CD4-positive, alpha-beta T cell (primary cell): ENCODE measurements around the gene TRPV6. TPM values are rescaled to one million over a fixed set of nuclear protein-coding genes. Genes with fewer than 3 reads are reported as not detected.
A peak's percentile ranks its signal among the peaks of the same experiment; 100 is the strongest.

ENCODE experiments used
- ATAC-seq: fragments of 200-7000 bp; cut with Tn5 transposase; one replicate; pipeline ENCODE4 v1.10.0; 2022; ENCODE audit warnings: mild to moderate bottlenecking; ENCODE audit not compliant: poor library complexity
- CTCF ChIA-PET: fragments of 350-600 bp; sonication (Branson Sonifier 250); formaldehyde crosslinking; loops from one replicate; lab custom pipeline; 2021; ENCODE audit warnings: antibody characterized with exemption, inconsistent platforms; lab: Charles Lee
- POLR2A ChIA-PET: fragments of 350-600 bp; sonication (Branson Sonifier 250); formaldehyde crosslinking; loops from one replicate; lab custom pipeline; 2021; ENCODE audit warnings: antibody characterized with exemption, inconsistent platforms; lab: Charles Lee
- DNase-seq, 14 experiments: peaks; one replicate each; pipeline ENCODE4 v3.0.0-alpha.2; 2013 to 2020; ENCODE audit warnings: mixed read lengths in 2 of 14
- H3K27ac ChIP-seq, 2 donors: one replicate each; pipeline versions ENCODE4 v1.5.1 to v1.7.0; 2013; ENCODE audit warnings: low read length in 2 of 2, low read depth in 1 of 2, mild to moderate bottlenecking in 1 of 2
- H3K27me3 ChIP-seq, 2 experiments: 1 replicate in 1 of 2; 2 replicates in 1 of 2; pipeline versions ENCODE4 v1.6.1 to v1.7.0; 2013; ENCODE audit warnings: low read length in 2 of 2, control low read depth in 1 of 2, mild to moderate bottlenecking in 1 of 2, moderate library complexity in 1 of 2; ENCODE audit not compliant: insufficient read depth in 2 of 2, control insufficient read depth in 1 of 2
- H3K36me3 ChIP-seq: one replicate; pipeline ENCODE4 v1.6.1; 2013; ENCODE audit warnings: low read length, control low read depth; ENCODE audit not compliant: insufficient read depth
- H3K4me1 ChIP-seq: one replicate; pipeline ENCODE4 v1.6.1; 2013; ENCODE audit warnings: low read length, control low read depth; ENCODE audit not compliant: insufficient read depth
- H3K4me3 ChIP-seq: one replicate; pipeline ENCODE4 v1.5.1; 2013; ENCODE audit warnings: mild to moderate bottlenecking, low read length, moderate library complexity
- H3K9me3 ChIP-seq, 2 experiments: 1 replicate in 1 of 2; 2 replicates in 1 of 2; pipeline versions ENCODE4 v1.6.1 to v1.7.0; 2013; ENCODE audit warnings: low read length in 2 of 2, mild to moderate bottlenecking in 2 of 2, control low read depth in 1 of 2, moderate library complexity in 1 of 2; ENCODE audit not compliant: control insufficient read depth in 1 of 2, insufficient read depth in 1 of 2
- H3K27ac Mint-ChIP-seq: one replicate; pipeline ENCODE4 v1.8.0; 2020; ENCODE audit warnings: mixed read lengths
- H3K27me3 Mint-ChIP-seq: one replicate; pipeline ENCODE4 v1.8.0; 2021; ENCODE audit warnings: mixed read lengths
- H3K36me3 Mint-ChIP-seq: one replicate; pipeline ENCODE4 v1.8.0; 2021; ENCODE audit warnings: low read depth, mixed read lengths
- H3K4me1 Mint-ChIP-seq: one replicate; pipeline ENCODE4 v1.8.0; 2021; ENCODE audit warnings: low read depth, mixed read lengths
- H3K4me3 Mint-ChIP-seq: one replicate; pipeline ENCODE4 v1.8.0; 2020; ENCODE audit warnings: mild to moderate bottlenecking, mixed read lengths
- H3K9me3 Mint-ChIP-seq: one replicate; pipeline ENCODE4 v1.8.0; 2020; ENCODE audit warnings: mixed read lengths
- CTCF ChIP-seq: fragments of 200-600 bp; IDR thresholded peaks from one replicate; pipeline ENCODE4 v1.8.0; 2022; ENCODE audit warnings: antibody characterized with exemption, mild to moderate bottlenecking
- intact Hi-C, 2 experiments: fragments of 100-400 bp; cut with DNase I in 1 of 2; cut with micrococcal nuclease in 1 of 2; formaldehyde crosslinking; loops; one replicate each; pipeline versions ENCODE4 v1.15.1 to v1.9.0; 2023 to 2025; cut with DNase I, micrococcal nuclease
- total RNA-seq, 174 experiments: library from RNA in 2 of 174; stranded (reverse) in 2 of 174; gene quantifications; one replicate each; pipeline ENCODE4 v1.2.3 and lab custom pipeline; 2021 to 2026

The TRPV6 gene
- total RNA-seq, 2 experiments from 2014 or later = not detected

GRCh38 chr7:142857625-142858024 is 27.9 kb downstream of the TRPV6 start:
- Mint-ChIP-seq H3K36me3 (peaks cover 24% of the 10 kb centered on the region), H3K4me3 (peak overlapping the region; percentile 72), H3K9me3 (no peaks in the 10 kb centered on the region), H3K27me3 (no peaks in the 10 kb centered on the region), H3K4me1 (peaks cover 58% of the 10 kb centered on the region), H3K27ac (no peak overlapping the region)
- DNase-seq (no peak), ATAC-seq (no peak)
- H3K27ac ChIP-seq = no peak overlapping the region
- CTCF ChIA-PET = interaction anchor here (0.6 to 0.7 kb wide), 8 partner anchors 20 to 398 kb away, joined by 3 to 4 read pairs (median 4); no protein-coding TSS in a partner anchor
- no peak for TF ChIP-seq CTCF
- intact Hi-C loops = loop anchor here in 1 of 2 experiments (10.0 kb wide), 3 partner anchors 357 to 527 kb away; partner anchors contain the start of genes CASP2, TMEM139 and ZYX
- peaks cover 6% of the 10 kb centered on the region for H3K36me3 ChIP-seq
- H3K4me1 ChIP-seq = peaks cover 30% of the 10 kb centered on the region
- H3K9me3 ChIP-seq = no peaks in the 10 kb centered on the region
- H3K4me3 ChIP-seq = no peak overlapping the region
- H3K27me3 ChIP-seq = no peaks in the 10 kb centered on the region
- POLR2A ChIA-PET = interaction anchor here (0.6 to 3.9 kb wide), 3 partner anchors 40 to 534 kb away, joined by 3 to 18 read pairs (median 5); no protein-coding TSS in a partner anchor

GRCh38 chr7:142856565-142857245 is 28.8 kb downstream of the TRPV6 start:
- DNase-seq = peak in 1 of 14 experiments; percentile 24
- ChIA-PET POLR2A (interaction anchor here (0.5 to 3.5 kb wide), 7 partner anchors 8 to 517 kb away, joined by 4 to 40 read pairs (median 14); no protein-coding TSS in a partner anchor), CTCF (interaction anchor here (1.1 kb wide), 1 partner anchor 9 kb away, joined by 3 read pairs; no protein-coding TSS in a partner anchor)
- H3K4me3 ChIP-seq = peak overlapping the region; percentile 57
- Mint-ChIP-seq H3K27ac (peak overlapping the region; percentile 46), H3K9me3 (no peaks in the 10 kb centered on the region), H3K36me3 (peaks cover 16% of the 10 kb centered on the region), H3K4me3 (peak overlapping the region; percentile 93), H3K4me1 (peaks cover 58% of the 10 kb centered on the region), H3K27me3 (no peaks in the 10 kb centered on the region)
- H3K9me3 ChIP-seq = no peaks in the 10 kb centered on the region
- ATAC-seq = no peak
- peaks cover 6% of the 10 kb centered on the region for H3K36me3 ChIP-seq
- intact Hi-C loops = loop anchor here in 1 of 2 experiments (10.0 kb wide), 3 partner anchors 358 to 528 kb away; partner anchors contain the start of genes CASP2, TMEM139 and ZYX
- TF ChIP-seq CTCF = no peak
- H3K27ac ChIP-seq = no peak overlapping the region
- H3K27me3 ChIP-seq = no peaks in the 10 kb centered on the region
- H3K4me1 ChIP-seq = peaks cover 30% of the 10 kb centered on the region

- Mint-ChIP-seq H3K4me1 (peaks cover 63% of the 10 kb centered on the region), H3K27me3 (no peaks in the 10 kb centered on the region), H3K27ac (peak overlapping the region; percentile 46), H3K9me3 (no peaks in the 10 kb centered on the region), H3K36me3 (peaks cover 11% of the 10 kb centered on the region), H3K4me3 (peak overlapping the region; percentile 93)
- intact Hi-C loops = loop anchor here (2.0 to 10.0 kb wide), 4 partner anchors 147 to 529 kb away; partner anchors contain the start of genes CASP2 (in 1 of the 2), TMEM139 (in 1 of the 2) and ZYX (in 1 of the 2)
- Histone ChIP-seq H3K9me3 (no peaks in the 10 kb centered on the region), H3K36me3 (peaks cover 4% of the 10 kb centered on the region), H3K27ac (no peak overlapping the region), H3K4me3 (peak overlapping the region; percentile 57), H3K4me1 (peaks cover 30% of the 10 kb centered on the region), H3K27me3 (no peaks in the 10 kb centered on the region)
- DNase-seq (peak in 1 of 14 experiments; percentile 25), ATAC-seq (no peak)
- ChIA-PET POLR2A (interaction anchor here (0.6 to 3.5 kb wide), 8 partner anchors 9 to 215 kb away, joined by 3 to 40 read pairs (median 10); no protein-coding TSS in a partner anchor), CTCF (interaction anchor here (1.1 to 1.5 kb wide), 2 partner anchors 10 to 148 kb away, joined by 3 to 4 read pairs; no protein-coding TSS in a partner anchor)
- TF ChIP-seq CTCF = no peak
These were observed 29.6 kb downstream of the TRPV6 start for GRCh38 chr7:142855756-142856564.
